CD14-positive monocyte (primary cell): ENCODE measurements around the gene PXDC1. TPM values are rescaled to one million over a fixed set of nuclear protein-coding genes. Genes with fewer than 3 reads are reported as not detected.

Source experiments
- DNase-seq, 3 donors: peaks; one replicate each; pipeline ENCODE4 v3.0.0-alpha.2; 2011 to 2022
- H2AFZ ChIP-seq: 2 replicates; pipeline ENCODE4 v1.6.0; 2012; ENCODE audit warnings: mild to moderate bottlenecking, low read depth, low read length, inconsistent platforms; ENCODE audit not compliant: insufficient read depth, poor library complexity, severe bottlenecking
- H3K27ac ChIP-seq, 2 donors: 1 replicate in 1 of 2; 2 replicates in 1 of 2; pipeline ENCODE4 v1.5.1; 2012 to 2013; ENCODE audit warnings: low read length in 2 of 2, control low read depth in 1 of 2, inconsistent platforms in 1 of 2, low read depth in 1 of 2, mild to moderate bottlenecking in 1 of 2
- H3K27me3 ChIP-seq, 2 donors: one replicate each; pipeline versions ENCODE4 v1.6.0 to v1.6.1; 2011 to 2013; ENCODE audit warnings: low read length in 2 of 2; ENCODE audit not compliant: control insufficient read depth in 2 of 2, insufficient read depth in 2 of 2
- H3K36me3 ChIP-seq, 2 donors: replicated peaks in 1 of 2; 1 replicate in 1 of 2; 2 replicates in 1 of 2; pipeline versions ENCODE4 v1.5.1 to v1.6.1; 2012 to 2013; ENCODE audit warnings: low read length in 2 of 2, control low read depth in 1 of 2, inconsistent platforms in 1 of 2, mild to moderate bottlenecking in 1 of 2; ENCODE audit not compliant: insufficient read depth in 2 of 2, control insufficient read depth in 1 of 2
- H3K4me1 ChIP-seq, 2 donors: 1 replicate in 1 of 2; 2 replicates in 1 of 2; pipeline versions ENCODE4 v1.5.1 to v1.6.1; 2012 to 2013; ENCODE audit warnings: low read length in 2 of 2, control low read depth in 1 of 2, inconsistent platforms in 1 of 2, mild to moderate bottlenecking in 1 of 2, moderate library complexity in 1 of 2; ENCODE audit not compliant: insufficient read depth in 2 of 2, control insufficient read depth in 1 of 2
- H3K4me2 ChIP-seq: replicated peaks from 2 replicates; pipeline ENCODE3; 2012; ENCODE audit warnings: low read length, moderate library complexity, mild to moderate bottlenecking; ENCODE audit not compliant: poor library complexity, severe bottlenecking; ENCODE audit errors: extremely low read depth
- H3K4me3 ChIP-seq, 3 experiments: fragments of 200-600 bp in 1 of 3; sonication (generic) in 1 of 3; replicated peaks in 1 of 3; 1 replicate in 2 of 3; 2 replicates in 1 of 3; pipeline ENCODE4 v1.5.1; 2011 to 2013; ENCODE audit warnings: low read length in 3 of 3, mild to moderate bottlenecking in 3 of 3, control low read depth in 2 of 3, low read depth in 2 of 3, inconsistent platforms in 1 of 3, moderate library complexity in 1 of 3
- H3K79me2 ChIP-seq: 2 replicates; pipeline ENCODE4 v1.6.0; 2012; ENCODE audit warnings: mild to moderate bottlenecking, control low read depth, inconsistent platforms, low read length, moderate library complexity; ENCODE audit not compliant: insufficient read depth
- H3K9ac ChIP-seq: 2 replicates; pipeline ENCODE4 v1.6.0; 2017; ENCODE audit warnings: low read length, mild to moderate bottlenecking; ENCODE audit not compliant: insufficient read depth, poor library complexity, severe bottlenecking
- H3K9me3 ChIP-seq, 2 donors: replicated peaks in 1 of 2; 1 replicate in 1 of 2; 2 replicates in 1 of 2; pipeline versions ENCODE4 v1.5.1 to v1.6.1; 2012 to 2013; ENCODE audit warnings: low read length in 2 of 2, control low read depth in 1 of 2; ENCODE audit not compliant: control insufficient read depth in 1 of 2, insufficient read depth in 1 of 2
- H4K20me1 ChIP-seq: 2 replicates; pipeline ENCODE4 v1.6.0; 2012; ENCODE audit warnings: mild to moderate bottlenecking, low read length, control low read depth, moderate library complexity; ENCODE audit not compliant: insufficient read depth
- H3K27ac Mint-ChIP-seq, 7 donors: one replicate each; pipeline ENCODE4 v1.8.0; 2020; ENCODE audit warnings: mild to moderate bottlenecking in 7 of 7, mixed read lengths in 7 of 7, moderate library complexity in 6 of 7, inconsistent platforms in 2 of 7
- H3K27me3 Mint-ChIP-seq, 3 donors: one replicate each; pipeline ENCODE4 v1.8.0; 2021 to 2022; ENCODE audit warnings: low read depth in 3 of 3, mild to moderate bottlenecking in 3 of 3, mixed read lengths in 3 of 3, moderate library complexity in 3 of 3, inconsistent platforms in 1 of 3
- H3K36me3 Mint-ChIP-seq, 2 donors: one replicate each; pipeline ENCODE4 v1.8.0; 2020; ENCODE audit warnings: mixed read lengths in 2 of 2, inconsistent platforms in 1 of 2, mild to moderate bottlenecking in 1 of 2
- H3K4me1 Mint-ChIP-seq: one replicate; pipeline ENCODE4 v1.8.0; 2020; ENCODE audit warnings: mild to moderate bottlenecking, mixed read lengths
- H3K4me3 Mint-ChIP-seq, 2 donors: one replicate each; pipeline ENCODE4 v1.8.0; 2020; ENCODE audit warnings: mild to moderate bottlenecking in 2 of 2, mixed read lengths in 2 of 2, moderate library complexity in 1 of 2
- H3K9me3 Mint-ChIP-seq, 7 donors: one replicate each; pipeline ENCODE4 v1.8.0; 2020 to 2022; ENCODE audit warnings: mixed read lengths in 7 of 7, mild to moderate bottlenecking in 6 of 7, moderate library complexity in 6 of 7, inconsistent platforms in 2 of 7
- CTCF ChIP-seq: fragments of 200-600 bp; IDR thresholded peaks from one replicate; pipeline ENCODE4 v1.8.0; 2022; ENCODE audit warnings: antibody characterized with exemption, mild to moderate bottlenecking
- WGBS: methylation state at CpG from one replicate; pipeline ENCODE4 v1.1.5; 2013; ENCODE audit warnings: missing lambda C conversion rate; ENCODE audit not compliant: insufficient coverage; 5-methylcytosine and 5-hydroxymethylcytosine counted together
- intact Hi-C, 2 donors: fragments of 100-400 bp; cut with micrococcal nuclease; formaldehyde crosslinking; loops; one replicate each; pipeline versions ENCODE4 v1.15.0 to v1.15.1; 2023
- polyA plus RNA-seq, 3 donors: library from polyadenylated mRNA; depleted of rRNA in 1 of 3; unstranded in 2 of 3; stranded (reverse) in 1 of 3; fragments of 300-500 nt in 2 of 3; fragments of >200 nt in 1 of 3; fragmentation: Illumina TruSeq in 2 of 3; gene quantifications; 1 replicate in 2 of 3; 2 replicates in 1 of 3; pipeline ENCODE4 v1.2.3, GENCODE V29; 2012 to 2021

The PXDC1 gene
- polyA plus RNA-seq, 3 donors, result 0.48 to 0.92 (median 0.55) TPM

GRCh38 chr6:3723966-3724365 is 27.5 kb downstream of the PXDC1 start:
- Histone ChIP-seq H3K4me1 (no peaks in the 10 kb centered on the region), H3K9ac (no peak overlapping the region), H3K4me2 (no peak overlapping the region), H3K79me2 (no peaks in the 10 kb centered on the region), H3K4me3 (no peak overlapping the region), H2AFZ (no peak overlapping the region), H3K9me3 (no peaks in the 10 kb centered on the region), H3K27ac (no peak overlapping the region), H3K27me3 (no peaks in the 10 kb centered on the region), H4K20me1 (no peaks in the 10 kb centered on the region), H3K36me3 (no peaks in the 10 kb centered on the region)
- no peak for DNase-seq
- intact Hi-C loops, result no loop called here
- H3K36me3 Mint-ChIP-seq, result no peaks in the 10 kb centered on the region
- no peak overlapping the region for H3K4me3 Mint-ChIP-seq
- no peaks in the 10 kb centered on the region for H3K4me1 Mint-ChIP-seq
- no peak overlapping the region for H3K27ac Mint-ChIP-seq
- no peak for TF ChIP-seq CTCF
- peaks cover 0 to 2% (median 0%) of the 10 kb centered on the region in 7 donors for H3K9me3 Mint-ChIP-seq
- peaks cover 0 to 6% (median 2%) of the 10 kb centered on the region in 3 donors for H3K27me3 Mint-ChIP-seq
- WGBS, result 91% methylated on average over 12 of the region's 18 CpGs

GRCh38 chr6:3723251-3723650 is 28.3 kb downstream of the PXDC1 start:
- no peak overlapping the region for H2AFZ ChIP-seq
- TF ChIP-seq CTCF, result no peak
- no peaks in the 10 kb centered on the region for H3K27me3 ChIP-seq
- Mint-ChIP-seq H3K36me3 (no peaks in the 10 kb centered on the region), H3K4me3 (no peak overlapping the region), H3K9me3 (peaks cover 0 to 2% (median 0%) of the 10 kb centered on the region in 7 donors), H3K27ac (no peak overlapping the region), H3K27me3 (peaks cover 1 to 5% (median 3%) of the 10 kb centered on the region in 3 donors), H3K4me1 (no peaks in the 10 kb centered on the region)
- intact Hi-C loops, result no loop called here
- H3K36me3 ChIP-seq, result no peaks in the 10 kb centered on the region
- H3K4me2 ChIP-seq, result no peak overlapping the region
- DNase-seq, result no peak
- no peak overlapping the region for H3K9ac ChIP-seq
- H3K9me3 ChIP-seq, result no peaks in the 10 kb centered on the region
- WGBS, result 93% methylated on average over 8 of the region's 8 CpGs
- H3K27ac ChIP-seq, result no peak overlapping the region
- no peaks in the 10 kb centered on the region for H3K4me1 ChIP-seq
- H4K20me1 ChIP-seq, result no peaks in the 10 kb centered on the region
- H3K4me3 ChIP-seq, result no peak overlapping the region
- no peaks in the 10 kb centered on the region for H3K79me2 ChIP-seq
